Skeletal muscle cell (primary cell): ENCODE results near the gene RARB.

Experiments used
- DNase-seq: peaks from one replicate; pipeline ENCODE4 v3.0.0-alpha.2; 2010; ENCODE audit warnings: low read depth
- H3K4me3 ChIP-seq: 2 replicates; pipeline ENCODE4 v1.5.1; 2011; ENCODE audit warnings: low read depth, mild to moderate bottlenecking, control low read depth, low read length, moderate library complexity

Gene RARB

DNA sequence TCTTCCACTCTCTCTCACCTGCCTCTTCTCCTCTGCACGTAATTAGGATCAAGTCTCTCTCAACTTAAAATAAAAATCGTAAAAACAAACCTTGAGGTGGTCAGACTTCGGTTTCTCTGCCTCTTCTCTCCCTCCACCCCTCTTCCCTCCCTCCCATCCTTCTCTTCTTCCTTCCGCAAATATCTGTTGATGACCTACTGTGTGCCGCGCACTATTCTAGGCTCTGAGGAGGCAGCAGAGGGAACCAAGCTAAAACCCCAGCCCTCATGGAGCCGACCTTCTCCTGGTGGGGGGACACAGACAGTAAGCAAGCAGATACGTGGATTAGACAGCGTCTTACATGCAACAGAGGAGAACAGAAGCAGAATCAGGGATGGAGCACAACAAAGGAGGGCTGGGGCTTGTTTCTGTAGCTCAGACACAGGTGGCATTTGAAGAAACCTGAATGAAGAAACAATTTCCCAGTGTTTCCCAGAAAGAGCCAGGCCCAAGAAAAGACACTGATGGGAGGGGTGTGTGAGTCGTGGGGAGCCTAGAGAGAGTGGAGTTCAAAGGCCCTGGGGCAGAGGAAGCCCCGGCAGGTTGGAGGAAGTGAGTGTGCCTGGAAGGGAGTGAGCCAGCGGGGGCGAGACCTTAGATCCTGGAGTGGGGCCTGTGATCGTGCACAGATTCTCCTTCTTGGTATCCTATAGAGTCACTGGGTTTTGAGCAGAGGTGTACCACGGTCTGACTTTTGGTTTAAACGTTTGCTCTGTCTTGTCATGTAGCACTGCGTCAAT lies 156.1 kb downstream of the RARB start:
- H3K4me3 ChIP-seq, result no peak overlapping the region
- DNase-seq, result no peak

DNA sequence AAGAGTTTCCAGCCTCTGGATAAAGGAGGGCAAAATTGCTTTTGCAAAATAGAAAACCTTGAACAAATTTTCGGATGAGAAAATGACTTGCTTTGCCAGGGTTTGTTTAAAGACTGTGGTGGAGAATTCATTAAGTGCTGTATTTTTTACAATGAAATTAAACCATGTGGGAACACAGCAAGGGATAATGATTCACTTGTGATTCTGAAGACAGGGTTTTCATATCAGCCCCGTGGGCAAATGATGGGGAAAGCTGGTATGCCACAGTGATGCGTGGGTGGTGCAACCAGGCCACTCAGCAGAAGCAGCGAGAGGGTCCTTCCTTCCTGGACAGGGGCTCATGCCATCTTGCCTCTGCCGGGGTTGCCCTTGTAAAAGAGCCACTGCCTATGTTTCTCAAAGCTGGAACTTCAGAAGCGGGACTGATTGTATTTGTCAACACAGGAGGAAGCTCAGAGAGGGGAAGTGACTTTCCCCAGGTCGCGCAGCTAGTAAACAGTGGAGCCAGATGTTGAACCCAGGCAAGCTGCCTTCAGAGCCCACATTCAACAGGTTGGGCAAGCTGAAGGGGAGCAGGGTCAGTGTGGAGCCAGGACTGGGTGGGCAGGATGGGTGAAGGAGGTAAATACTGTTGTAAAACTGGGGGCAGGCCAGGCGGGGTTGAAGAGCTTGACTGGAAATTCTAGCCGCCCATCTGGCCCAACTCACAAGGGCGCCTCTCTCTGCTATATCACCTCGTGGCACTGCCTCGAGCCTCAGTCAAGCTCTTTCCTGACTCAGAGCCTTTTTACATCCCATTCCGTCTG lies 157.5 kb downstream of the RARB start:
- DNase-seq, result no peak
- H3K4me3 ChIP-seq, result no peak overlapping the region

DNA sequence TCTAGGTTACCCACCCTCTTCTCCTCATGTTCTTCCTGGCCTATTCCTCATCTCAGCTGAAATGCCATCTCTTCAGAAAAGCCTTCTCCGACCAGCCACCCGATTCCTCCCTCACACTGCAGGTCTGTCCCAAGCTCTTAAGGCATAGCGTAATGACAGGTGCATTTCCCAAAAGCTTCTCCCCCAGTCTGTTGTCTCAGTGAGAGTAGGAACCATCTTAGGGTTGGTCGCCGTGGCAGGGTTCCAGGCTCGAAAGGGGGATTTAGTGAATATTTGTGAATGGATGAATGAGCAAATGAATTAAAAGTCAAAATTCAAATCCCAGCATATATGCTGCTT lies 158.1 kb downstream of the RARB start:
- DNase-seq, result no peak
- no peak overlapping the region for H3K4me3 ChIP-seq

DNA sequence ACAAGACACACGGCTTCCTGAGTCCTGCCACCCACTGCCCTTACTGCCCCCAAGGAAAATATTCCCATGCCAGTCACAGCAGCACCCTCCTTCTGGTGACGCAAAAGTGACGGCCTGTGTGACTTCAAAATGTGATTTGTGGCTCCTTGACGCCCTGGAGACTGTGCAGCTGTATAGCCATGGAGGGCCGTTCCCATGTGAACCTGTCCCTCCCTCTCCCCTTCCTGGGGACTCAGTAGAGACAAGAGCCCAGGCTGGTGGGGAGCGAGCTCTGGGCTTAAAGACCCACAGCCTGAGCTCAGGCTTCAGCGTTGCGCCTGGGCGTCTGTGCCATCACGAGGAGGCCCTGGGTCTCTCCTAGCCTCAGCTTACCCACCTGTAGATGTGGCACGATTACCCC lies 158.5 kb downstream of the RARB start:
- DNase-seq, result no peak
- no peak overlapping the region for H3K4me3 ChIP-seq

DNA sequence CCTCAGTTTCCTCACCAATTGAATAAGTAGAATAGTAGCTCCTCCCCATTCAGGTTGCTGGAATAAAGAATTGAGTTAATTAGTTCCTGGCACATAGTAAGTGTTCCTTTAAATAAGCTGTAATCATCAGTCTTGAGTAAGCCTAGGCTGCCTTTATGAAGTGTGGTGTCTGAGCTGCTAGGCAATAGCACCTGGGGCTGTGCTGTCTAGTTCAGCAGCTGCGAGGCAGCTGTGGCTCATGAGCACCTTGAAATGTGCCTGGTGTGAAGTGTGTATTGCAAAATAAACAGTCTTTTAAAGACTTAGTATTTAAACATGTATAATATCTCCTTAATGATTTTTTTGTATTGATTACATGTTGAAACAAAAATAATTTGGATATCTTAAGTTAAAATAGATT lies 159.0 kb downstream of the RARB start:
- no peak for DNase-seq
- no peak overlapping the region for H3K4me3 ChIP-seq

DNA sequence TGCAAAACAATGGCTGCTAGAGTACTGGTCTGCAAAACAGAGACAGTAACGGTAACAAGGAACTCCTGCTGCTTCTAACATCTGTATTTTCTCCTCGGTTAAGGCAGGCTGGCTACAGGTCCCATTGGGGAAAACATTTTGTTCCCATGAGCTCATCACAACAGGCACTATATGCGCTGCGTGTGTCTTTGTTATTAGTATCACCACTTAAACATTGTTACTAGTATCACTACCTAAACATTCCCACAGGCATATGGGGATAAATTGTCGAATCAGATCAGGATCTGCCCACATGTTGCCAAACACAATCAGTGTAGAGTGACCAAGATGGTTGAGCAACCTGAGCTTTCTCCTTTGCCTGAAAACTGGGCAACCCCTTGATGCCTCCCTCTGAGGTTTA lies 159.5 kb downstream of the RARB start:
- peak; percentile 76 for DNase-seq
- H3K4me3 ChIP-seq, result no peak overlapping the region

DNA sequence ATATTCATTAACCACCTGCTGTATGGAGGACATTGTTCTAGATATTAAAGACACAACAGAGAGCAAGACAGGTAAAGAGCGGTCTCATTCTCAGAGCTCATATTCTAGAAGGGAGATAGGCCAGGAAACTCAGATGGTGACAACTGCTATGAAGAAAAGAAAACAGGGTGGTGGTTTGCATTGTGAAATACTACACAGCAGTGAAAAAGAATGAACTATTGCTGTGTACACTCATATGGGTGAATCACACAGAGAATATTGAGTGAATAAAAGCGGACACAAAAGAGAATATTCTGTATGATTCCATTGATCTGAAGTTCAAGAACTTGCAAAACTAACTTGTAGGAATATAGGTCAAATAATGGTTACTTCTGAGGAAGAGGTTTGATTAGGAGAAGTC lies 159.9 kb downstream of the RARB start:
- H3K4me3 ChIP-seq, result no peak overlapping the region
- no peak for DNase-seq

DNA sequence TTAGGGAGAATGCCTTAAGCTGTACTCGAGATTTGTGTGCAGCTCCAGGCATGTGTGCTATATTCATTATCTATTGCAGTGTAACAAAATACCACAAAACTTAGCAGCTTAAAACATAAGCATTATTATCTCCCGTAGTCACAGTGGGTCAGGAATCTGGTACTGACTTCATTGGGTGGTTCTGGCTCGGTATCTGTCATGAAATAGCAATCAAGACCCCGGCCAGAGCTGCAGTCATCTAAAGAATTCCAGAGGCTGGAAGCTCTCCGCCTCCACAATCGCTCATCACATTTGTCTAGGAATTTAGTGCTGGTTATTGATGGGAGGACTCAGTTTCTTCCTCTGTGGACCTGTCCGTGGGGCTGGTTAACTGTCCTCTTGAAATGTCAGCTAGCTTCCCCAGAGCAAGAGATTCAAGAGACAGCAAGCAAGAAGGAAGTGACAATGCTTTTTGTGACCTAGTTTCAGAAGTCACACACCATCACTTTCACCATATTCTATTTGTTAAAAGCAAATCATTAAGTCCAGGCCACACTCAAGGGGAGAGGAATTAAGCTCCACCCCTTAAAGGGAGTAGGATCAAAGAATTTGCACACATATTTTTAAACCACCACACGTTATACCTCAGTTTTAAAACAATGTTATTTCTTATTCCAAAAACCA lies 160.5 kb downstream of the RARB start:
- H3K4me3 ChIP-seq, result no peak overlapping the region
- DNase-seq, result no peak

DNA sequence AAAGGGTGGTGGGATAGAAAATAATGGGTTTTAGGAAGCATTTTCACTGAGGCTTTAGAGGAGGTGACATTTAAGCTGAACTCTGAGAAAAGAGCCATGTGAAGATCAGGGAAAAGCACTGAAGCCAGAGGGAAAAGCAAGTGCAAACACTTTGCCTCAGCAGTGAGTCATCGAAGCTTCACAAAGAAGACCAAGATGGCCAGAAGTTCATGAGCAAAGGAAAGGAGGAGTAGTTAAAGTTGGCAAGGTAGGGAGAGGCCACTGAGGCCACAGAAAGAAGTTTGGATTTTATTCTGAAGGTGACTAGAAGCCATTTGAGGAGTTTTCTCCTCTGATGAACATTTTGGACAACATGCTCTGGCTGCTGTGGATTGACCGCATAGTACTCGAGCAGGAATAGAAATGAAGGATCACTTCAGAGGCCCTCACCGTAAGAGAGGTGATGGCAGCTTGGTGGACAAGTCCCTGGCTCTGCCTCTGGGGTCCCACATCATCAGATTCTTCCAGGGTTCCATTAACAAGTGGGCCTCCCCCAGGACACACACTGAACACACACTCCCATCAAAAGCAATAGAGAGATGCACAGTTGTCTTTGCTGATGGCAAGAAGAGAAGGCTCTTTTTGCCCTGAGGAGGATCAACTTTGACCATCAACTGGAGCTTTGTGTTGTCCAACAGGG lies 161.2 kb downstream of the RARB start:
- DNase-seq, result no peak
- no peak overlapping the region for H3K4me3 ChIP-seq

DNA sequence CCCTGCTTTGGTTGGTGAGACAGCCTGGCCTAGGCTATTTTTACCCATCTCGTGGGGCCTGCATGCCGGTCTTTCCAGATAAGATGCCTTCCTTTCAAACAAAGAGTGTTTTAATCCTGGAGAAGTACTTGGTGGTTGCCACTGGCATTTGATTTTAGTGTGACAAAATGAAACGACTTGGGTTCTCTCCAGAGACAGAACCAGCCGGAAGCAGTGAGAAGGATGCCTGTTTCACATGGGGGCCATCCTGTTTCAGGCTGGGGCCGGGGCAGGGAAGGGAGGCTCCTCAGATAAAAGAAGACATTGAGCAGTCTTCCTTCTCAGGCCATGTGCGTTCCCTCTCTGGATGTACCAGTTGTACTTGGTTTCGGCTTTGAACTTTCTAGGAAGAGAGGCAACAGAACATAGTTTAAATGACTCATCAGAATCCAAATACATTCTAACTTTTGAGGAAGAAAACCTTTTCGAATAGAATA lies 161.8 kb downstream of the RARB start:
- no peak for DNase-seq
- H3K4me3 ChIP-seq, result no peak overlapping the region

DNA sequence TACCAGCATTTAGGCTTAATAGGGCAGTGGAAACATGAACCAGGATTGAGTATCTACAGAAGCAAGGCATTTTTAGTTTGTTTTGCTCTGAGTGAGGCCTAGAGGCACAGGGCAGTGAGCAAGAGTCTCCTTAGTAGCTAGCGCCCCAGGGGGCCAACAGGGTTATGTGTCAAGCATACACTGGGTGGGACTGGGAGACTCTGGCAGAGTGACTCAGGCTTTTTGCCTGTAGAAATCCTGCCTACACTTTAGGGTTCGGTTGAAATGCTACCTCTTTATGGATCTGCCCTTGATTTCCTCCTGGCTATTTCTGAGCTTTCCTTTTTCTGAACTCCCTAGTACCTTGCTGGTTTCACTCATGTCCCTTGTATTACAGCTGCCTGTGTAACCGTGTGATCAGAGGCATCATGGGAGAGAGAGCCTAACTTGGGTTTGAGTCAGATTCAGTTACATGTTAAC lies 164.5 kb downstream of the RARB start:
- peak; percentile 65 for DNase-seq
- no peak overlapping the region for H3K4me3 ChIP-seq

DNA sequence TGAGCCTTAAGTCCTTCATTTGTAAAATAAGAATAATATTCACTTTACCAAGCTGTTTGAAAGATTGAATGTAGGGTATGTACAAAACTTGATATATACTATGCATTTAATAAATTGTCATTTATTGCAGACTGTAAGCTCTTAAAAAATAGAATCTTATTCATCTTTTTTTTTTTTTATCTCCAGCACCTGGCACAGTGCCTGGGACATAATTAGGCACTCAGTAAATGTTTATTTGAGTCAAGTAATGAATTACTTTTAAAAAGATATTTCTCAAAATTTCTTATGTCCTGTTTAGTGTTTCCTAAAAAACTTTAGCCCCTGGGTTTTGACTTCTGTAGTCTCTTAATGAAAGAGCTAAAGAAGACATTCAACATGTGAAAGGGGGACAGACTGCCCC lies 164.9 kb downstream of the RARB start:
- no peak overlapping the region for H3K4me3 ChIP-seq
- DNase-seq, result no peak

DNA sequence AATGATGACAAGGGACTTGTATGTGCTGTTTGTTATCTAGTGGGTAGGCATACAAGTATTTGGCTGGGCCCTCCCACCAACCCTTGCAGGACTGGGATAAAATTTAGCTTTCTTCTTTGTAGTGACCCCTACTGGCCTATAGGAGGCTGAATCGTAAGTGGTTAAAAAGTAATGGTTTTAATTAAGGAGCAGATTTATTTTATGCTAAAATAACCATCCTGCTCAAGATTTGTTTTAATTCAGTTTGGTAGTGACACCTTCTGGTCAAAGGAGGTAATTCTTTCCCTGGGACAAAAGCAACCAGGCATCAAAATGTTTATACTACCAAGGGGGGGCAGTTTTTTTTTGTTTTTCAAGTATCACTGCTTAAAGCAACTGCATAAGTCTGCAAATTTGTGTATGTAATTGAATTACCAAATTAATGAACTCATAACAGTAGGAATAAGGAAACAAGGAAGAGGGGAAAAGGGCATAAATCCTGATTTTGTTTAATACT lies 166.0 kb downstream of the RARB start:
- H3K4me3 ChIP-seq, result no peak overlapping the region
- peak; percentile 51 for DNase-seq

DNA sequence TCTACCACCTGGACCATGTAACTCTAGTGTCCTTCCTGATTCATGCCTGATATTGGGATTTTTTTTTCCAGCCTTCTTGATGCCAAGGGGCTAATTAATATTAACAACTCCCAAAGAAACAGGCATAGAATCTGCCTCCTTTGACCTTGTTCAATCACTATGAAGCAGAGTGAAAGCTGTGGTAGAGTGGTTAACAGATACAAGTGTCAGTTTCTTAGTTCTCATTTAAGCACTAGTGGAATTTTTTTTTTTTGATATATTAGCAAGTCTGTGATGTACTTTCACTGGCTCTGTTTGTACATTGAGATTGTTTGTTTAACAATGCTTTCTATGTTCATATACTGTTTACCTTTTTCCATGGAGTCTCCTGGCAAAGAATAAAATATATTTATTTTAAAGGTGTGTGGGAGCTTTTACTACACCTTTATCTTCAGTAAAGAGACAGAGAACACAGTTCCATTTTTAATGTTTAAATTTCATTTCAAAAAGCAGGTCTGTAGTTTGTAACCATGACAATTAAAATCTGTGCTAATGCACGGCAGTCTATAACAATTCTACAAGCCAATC lies 169.6 kb downstream of the RARB start:
- no peak overlapping the region for H3K4me3 ChIP-seq
- DNase-seq, result no peak

DNA sequence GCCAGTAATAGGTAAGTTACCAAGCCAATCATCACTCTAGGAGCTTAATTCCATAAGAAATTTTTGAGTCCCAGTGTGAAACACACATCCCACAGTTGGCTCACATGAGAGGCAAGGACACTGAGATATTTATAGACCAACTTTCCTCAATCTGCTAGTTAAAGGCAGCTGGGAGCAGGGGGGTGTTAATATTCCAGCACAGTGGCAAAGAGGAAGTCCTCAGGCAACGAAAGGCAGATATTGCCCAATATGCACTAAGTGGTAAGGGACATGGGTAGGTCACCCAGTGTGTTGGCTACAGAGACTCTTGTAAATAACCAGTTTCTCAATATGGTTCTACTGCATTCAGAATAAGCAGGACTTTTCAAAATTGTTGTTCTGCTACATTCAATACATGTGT lies 175.6 kb downstream of the RARB start:
- H3K4me3 ChIP-seq, result no peak overlapping the region
- DNase-seq, result no peak

DNA sequence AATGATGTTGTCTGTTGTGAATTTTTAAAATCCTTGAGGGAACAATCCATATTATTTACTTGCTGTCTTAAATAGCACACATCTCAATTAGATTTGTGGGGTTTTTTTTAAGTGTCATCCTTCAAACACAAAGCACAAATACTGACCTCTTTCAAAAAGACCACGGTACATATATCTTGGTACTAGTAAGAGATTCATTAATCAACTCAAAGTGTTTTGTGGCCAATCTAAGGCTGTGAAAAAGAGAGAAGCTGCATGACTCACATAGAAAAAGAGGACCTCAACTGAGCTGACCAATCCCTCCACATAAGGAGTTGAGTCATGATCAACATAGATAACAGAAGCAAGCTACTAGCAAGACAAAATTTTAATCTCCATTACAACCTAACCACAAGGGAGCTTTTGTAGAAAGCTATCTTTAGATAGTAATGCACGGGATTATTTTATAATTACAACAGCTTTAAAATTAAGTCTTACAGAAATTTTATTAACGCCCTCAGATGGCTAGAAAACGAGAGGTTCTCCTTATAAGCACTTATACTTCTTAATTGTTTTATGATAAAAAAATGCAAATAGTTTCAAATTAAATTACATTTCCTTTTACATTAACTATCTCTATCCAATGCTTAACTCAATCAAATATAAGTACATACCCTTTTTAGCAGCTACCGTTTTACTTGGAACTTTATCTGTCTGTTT lies 176.2 kb downstream of the RARB start:
- DNase-seq, result peak; percentile 60

DNA sequence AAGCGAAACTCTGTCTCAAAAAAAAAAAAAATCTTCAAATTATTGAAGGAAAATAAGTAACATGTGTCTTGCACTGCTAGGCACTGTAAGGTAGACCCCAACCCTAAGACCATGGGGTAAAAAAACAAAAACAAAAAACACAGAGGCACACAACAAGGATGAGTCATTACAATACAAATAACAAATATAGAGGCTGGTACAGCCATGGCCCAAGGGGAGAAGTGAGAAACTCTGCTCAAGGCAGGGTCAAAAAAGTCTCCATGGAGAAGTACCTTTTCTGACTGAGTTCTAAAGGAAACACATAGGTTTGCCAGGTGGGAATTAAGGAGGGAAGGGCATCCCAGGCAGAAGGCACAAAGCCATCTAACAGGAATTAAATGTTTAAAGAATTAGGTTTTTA lies 182.1 kb downstream of the RARB start:
- DNase-seq, result no peak
- H3K4me3 ChIP-seq, result no peak overlapping the region

More for the DNA sequence above, 176.2 kb downstream of the RARB start:
- H3K4me3 ChIP-seq, result no peak overlapping the region

DNA sequence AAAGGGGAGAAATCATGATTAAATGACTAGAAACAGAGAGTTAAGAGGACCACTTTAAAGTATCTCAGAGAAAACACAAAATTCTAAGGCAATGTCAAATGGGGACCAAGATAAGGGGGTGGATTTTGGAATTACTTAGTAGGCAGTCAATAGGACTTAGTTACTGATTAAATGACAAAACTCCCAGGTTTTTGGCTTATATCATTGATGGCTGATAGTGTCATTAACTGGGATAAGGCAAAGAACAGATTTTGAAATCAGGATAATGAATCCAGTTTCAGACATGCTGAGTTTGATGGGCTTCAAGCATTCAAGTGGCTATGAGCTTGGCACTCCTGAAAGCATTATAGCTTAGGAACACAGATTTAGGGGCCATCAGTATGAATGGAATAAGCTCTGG lies 182.7 kb downstream of the RARB start:
- no peak overlapping the region for H3K4me3 ChIP-seq
- DNase-seq, result no peak

DNA sequence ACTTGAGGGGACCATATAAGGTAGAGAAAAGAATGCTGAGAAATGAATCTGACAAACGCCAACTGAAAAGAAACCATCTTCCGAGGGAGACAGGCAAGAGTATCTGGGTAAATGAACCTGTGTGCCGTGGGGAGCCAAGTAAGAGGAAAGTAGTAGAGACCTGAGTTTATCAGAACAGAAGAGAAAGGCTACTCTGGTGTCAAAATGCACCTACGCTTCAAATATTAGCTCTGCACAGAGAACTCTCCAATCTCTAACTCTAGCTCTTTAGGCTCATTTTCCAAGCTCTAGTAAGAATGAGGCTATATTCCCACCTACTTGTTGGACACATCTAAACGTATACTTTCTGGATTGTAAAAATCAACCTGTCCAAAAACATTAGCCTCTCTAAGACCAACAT lies 183.1 kb downstream of the RARB start:
- no peak for DNase-seq
- no peak overlapping the region for H3K4me3 ChIP-seq
